A673 (cell line): ENCODE results near the gene NFIC. TPM values are rescaled to one million over a fixed set of nuclear protein-coding genes. Genes with fewer than 3 reads are reported as not detected.

Experiments
- BruUV-seq: library from RNA; stranded (reverse); fragments of 400-500 nt; replicated peaks from 2 replicates; lab custom pipeline; 2021; lab: Mats Ljungman, UMichigan
- CTCF ChIA-PET: fragments of 300-600 bp; sonication (Branson Sonifier 250); formaldehyde crosslinking; loops from one replicate; lab custom pipeline; 2022; ENCODE audit warnings: antibody characterized with exemption; lab: Charles Lee
- POLR2A ChIA-PET: fragments of 300-600 bp; sonication (Branson Sonifier 250); formaldehyde crosslinking; loops from one replicate; lab custom pipeline; 2022; ENCODE audit warnings: antibody characterized with exemption; ENCODE audit not compliant: low non-redundant PET; lab: Charles Lee
- DNase-seq: peaks from one replicate; pipeline ENCODE4 v3.0.0-alpha.2; 2015; ENCODE audit warnings: low spot score
- H3K27ac ChIP-seq: fragments of 200-600 bp; sonication (generic); 2 replicates; pipeline ENCODE4 v1.5.1; 2016; ENCODE audit warnings: mixed run types, low read depth, mild to moderate bottlenecking, mixed read lengths, antibody characterized with exemption, low read length; ENCODE audit not compliant: poor library complexity, severe bottlenecking
- H3K27me3 ChIP-seq: fragments of 200-600 bp; sonication (generic); replicated peaks from 2 replicates; pipeline ENCODE4 v1.6.1; 2017; ENCODE audit warnings: mixed run types, low read depth, mild to moderate bottlenecking, mixed read lengths, antibody characterized with exemption, low read length; ENCODE audit not compliant: insufficient read depth, poor library complexity
- H3K36me3 ChIP-seq: fragments of 200-600 bp; sonication (generic); 2 replicates; pipeline ENCODE4 v1.6.1; 2016; ENCODE audit warnings: mixed run types, mild to moderate bottlenecking, mixed read lengths, antibody characterized with exemption, low read length; ENCODE audit not compliant: insufficient read depth, poor library complexity, severe bottlenecking
- H3K4me1 ChIP-seq: fragments of 200-600 bp; sonication (generic); 2 replicates; pipeline ENCODE4 v1.6.1; 2017; ENCODE audit warnings: mixed run types, mild to moderate bottlenecking, mixed read lengths, antibody characterized with exemption, low read length; ENCODE audit not compliant: insufficient read depth, poor library complexity, severe bottlenecking
- H3K4me3 ChIP-seq: fragments of 200-600 bp; sonication (generic); 2 replicates; pipeline ENCODE4 v1.5.1; 2016; ENCODE audit warnings: low read depth, mixed run types, mild to moderate bottlenecking, mixed read lengths, low read length; ENCODE audit not compliant: poor library complexity, severe bottlenecking
- H3K9me3 ChIP-seq: fragments of 200-600 bp; sonication (generic); 2 replicates; pipeline ENCODE4 v1.6.1; 2016; ENCODE audit warnings: mixed run types, low read depth, mild to moderate bottlenecking, mixed read lengths, antibody characterized with exemption, low read length; ENCODE audit not compliant: poor library complexity, severe bottlenecking
- EZH2 ChIP-seq: fragments of 200-600 bp; sonication (generic); IDR thresholded peaks from 2 replicates; pipeline ENCODE4 v1.6.1; 2017; ENCODE audit warnings: borderline replicate concordance, low read depth, mild to moderate bottlenecking, mixed read lengths, antibody characterized with exemption, low read length; ENCODE audit not compliant: poor library complexity, severe bottlenecking
- intact Hi-C: fragments of 100-400 bp; cut with micrococcal nuclease; formaldehyde crosslinking; loops from one replicate; pipeline ENCODE4 v1.10.0; 2022; ENCODE audit not compliant: unreplicated experiment
- total RNA-seq: library from RNA; stranded (reverse); gene quantifications from 2 replicates; pipeline ENCODE4 v1.2.3, GENCODE V29; 2021
- TF ChIP-seq, protein P1 (sequence below): fragments of 300-800, 200-600 bp; sonication (generic); conservative IDR thresholded peaks from 2 replicates; pipeline ENCODE4 v1.5.1; 2017; ENCODE audit warnings: low read depth, mild to moderate bottlenecking, antibody characterized with exemption, low read length, moderate library complexity, mixed read lengths

NFIC gene
- total RNA-seq, 1 experiment from 2014 or later = 112 TPM

GRCh38 chr19:3517638-3518037, 151.3 kb downstream of the NFIC start:
- H3K4me1 ChIP-seq = no peaks in the 10 kb centered on the region
- no TSS peak for BruUV-seq
- no peaks in the 10 kb centered on the region for H3K27me3 ChIP-seq
- no peak overlapping the region for H3K27ac ChIP-seq
- intact Hi-C loops = no loop called here
- peaks cover 2% of the 10 kb centered on the region for H3K36me3 ChIP-seq
- H3K4me3 ChIP-seq = no peak overlapping the region
- TF ChIP-seq EZH2 = no peak
- ChIA-PET POLR2A (no interaction called here), CTCF (no interaction called here)
- no peaks in the 10 kb centered on the region for H3K9me3 ChIP-seq
- DNase-seq = no peak

DNA sequence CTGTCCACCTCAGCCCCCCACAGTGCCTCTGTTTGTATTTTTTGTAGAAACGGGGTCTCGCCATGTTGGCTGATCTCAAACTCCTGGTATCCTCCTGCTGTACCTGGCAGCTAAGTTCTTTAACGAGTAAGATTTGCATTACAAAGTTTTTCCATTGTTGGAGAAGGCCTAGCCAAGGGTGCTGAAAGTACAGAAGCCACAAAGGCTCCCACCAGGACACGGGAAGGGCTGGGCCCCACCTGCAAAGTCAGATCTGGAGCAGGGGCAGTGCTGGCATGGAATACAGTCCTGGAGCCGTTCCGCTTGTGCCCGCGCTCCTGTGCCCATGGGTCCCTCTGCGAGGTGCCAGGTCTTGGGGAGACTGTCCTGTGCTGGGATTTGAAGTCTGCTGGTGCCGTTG, 151.9 kb downstream of the NFIC start:
- no peak for DNase-seq

GRCh38 chr19:3518659-3519058, 152.3 kb downstream of the NFIC start:
- TF ChIP-seq, protein P1, sequence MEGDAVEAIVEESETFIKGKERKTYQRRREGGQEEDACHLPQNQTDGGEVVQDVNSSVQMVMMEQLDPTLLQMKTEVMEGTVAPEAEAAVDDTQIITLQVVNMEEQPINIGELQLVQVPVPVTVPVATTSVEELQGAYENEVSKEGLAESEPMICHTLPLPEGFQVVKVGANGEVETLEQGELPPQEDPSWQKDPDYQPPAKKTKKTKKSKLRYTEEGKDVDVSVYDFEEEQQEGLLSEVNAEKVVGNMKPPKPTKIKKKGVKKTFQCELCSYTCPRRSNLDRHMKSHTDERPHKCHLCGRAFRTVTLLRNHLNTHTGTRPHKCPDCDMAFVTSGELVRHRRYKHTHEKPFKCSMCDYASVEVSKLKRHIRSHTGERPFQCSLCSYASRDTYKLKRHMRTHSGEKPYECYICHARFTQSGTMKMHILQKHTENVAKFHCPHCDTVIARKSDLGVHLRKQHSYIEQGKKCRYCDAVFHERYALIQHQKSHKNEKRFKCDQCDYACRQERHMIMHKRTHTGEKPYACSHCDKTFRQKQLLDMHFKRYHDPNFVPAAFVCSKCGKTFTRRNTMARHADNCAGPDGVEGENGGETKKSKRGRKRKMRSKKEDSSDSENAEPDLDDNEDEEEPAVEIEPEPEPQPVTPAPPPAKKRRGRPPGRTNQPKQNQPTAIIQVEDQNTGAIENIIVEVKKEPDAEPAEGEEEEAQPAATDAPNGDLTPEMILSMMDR = no peak
- no peak for TF ChIP-seq EZH2
- Histone ChIP-seq H3K4me1 (no peaks in the 10 kb centered on the region), H3K27ac (no peak overlapping the region), H3K9me3 (no peaks in the 10 kb centered on the region), H3K27me3 (no peaks in the 10 kb centered on the region), H3K36me3 (peaks cover 10% of the 10 kb centered on the region), H3K4me3 (no peak overlapping the region)
- ChIA-PET POLR2A (interaction anchor here (0.5 kb wide), 1 partner anchor 863 kb away, joined by 6 read pairs; no protein-coding TSS in a partner anchor), CTCF (no interaction called here)
- intact Hi-C loops = no loop called here
- DNase-seq = no peak
- no TSS peak for BruUV-seq

More for the DNA sequence above, 151.9 kb downstream of the NFIC start:
- Histone ChIP-seq H3K4me3 (no peak overlapping the region), H3K36me3 (peaks cover 6% of the 10 kb centered on the region), H3K9me3 (no peaks in the 10 kb centered on the region), H3K27ac (no peak overlapping the region), H3K27me3 (no peaks in the 10 kb centered on the region), H3K4me1 (no peaks in the 10 kb centered on the region)
- no TSS peak for BruUV-seq
- intact Hi-C loops = no loop called here
- POLR2A ChIA-PET = interaction anchor here (0.5 kb wide), 1 partner anchor 863 kb away, joined by 6 read pairs; no protein-coding TSS in a partner anchor
- no peak for TF ChIP-seq EZH2
- TF ChIP-seq, protein P1 = no peak
- CTCF ChIA-PET = no interaction called here

Other genes with a start within 250 kb of the NFIC start
- gene GNA15, start 230.6 kb upstream of the NFIC start, total RNA-seq = 0.26 TPM in 1 of 2 replicates, not detected in the other
- not detected in 2 replicates for gene S1PR4, start 187.8 kb upstream of the NFIC start, total RNA-seq
- gene NCLN, start 180.7 kb upstream of the NFIC start, total RNA-seq = 104 and 122 TPM in 2 replicates
- 3.1 and 3.7 TPM in 2 replicates for gene CELF5, start 141.9 kb upstream of the NFIC start, total RNA-seq
- gene SMIM24, start 113.9 kb downstream of the NFIC start, total RNA-seq = not detected in 2 replicates
- not detected in 2 replicates for gene SMIM44, start 116.9 kb downstream of the NFIC start, total RNA-seq
- 19.0 and 22.3 TPM in 2 replicates for gene DOHH, start 134.1 kb downstream of the NFIC start, total RNA-seq
- gene FZR1, start 139.7 kb downstream of the NFIC start, total RNA-seq = 87.4 and 87.5 TPM in 2 replicates
- gene TEKTIP1, start 172.6 kb downstream of the NFIC start, total RNA-seq = 4.2 and 7.7 TPM in 2 replicates
- gene MFSD12, start 191.0 kb downstream of the NFIC start, total RNA-seq = 44.7 and 48.2 TPM in 2 replicates
- gene HMG20B, start 206.4 kb downstream of the NFIC start, total RNA-seq = 53.9 and 71.5 TPM in 2 replicates
- gene GIPC3, start 218.9 kb downstream of the NFIC start, total RNA-seq = 0.34 and 1.2 TPM in 2 replicates
- 0.56 and 0.70 TPM in 2 replicates for gene TBXA2R, start 240.3 kb downstream of the NFIC start, total RNA-seq